ENCODE results near the gene ETV3. TPM values are rescaled to one million over a fixed set of nuclear protein-coding genes. Genes with fewer than 3 reads are reported as not detected.

ETV3 gene
- total and polyA plus RNA-seq, 5 donors from 2014 or later = 6.2 to 89.5 (median 9.0) TPM

- H3K4me1 Mint-ChIP-seq = no peaks in the 10 kb centered on the region
- Histone ChIP-seq H3K4me1 (ENCODE audit: control insufficient read depth, insufficient read depth, low read length, poor library complexity, severe bottlenecking) (no peaks in the 10 kb centered on the region), H3K4me3 (ENCODE audit: low read depth, low read length) (no peak overlapping the region), H3K27ac (ENCODE audit: insufficient read depth, low read length, poor library complexity, severe bottlenecking) (no peak overlapping the region), H3K36me3 (ENCODE audit: control insufficient read depth, insufficient read depth, low read length) (no peaks in the 10 kb centered on the region), H3K27me3 (ENCODE audit: control insufficient read depth, insufficient read depth, low read length) (peaks cover 2% of the 10 kb centered on the region), H3K9me3 (ENCODE audit: control insufficient read depth in 2 of 2, low read length in 2 of 2) (no peaks in the 10 kb centered on the region)
- H3K27ac Mint-ChIP-seq = no peak overlapping the region
- no peak overlapping the region for H3K4me3 Mint-ChIP-seq
- H3K9me3 Mint-ChIP-seq = no peaks in the 10 kb centered on the region
- ATAC-seq (ENCODE audit: low read depth in 2 of 2) (no peak), DNase-seq (peak in 1 of 3 donors; percentile 36)
- no peaks in the 10 kb centered on the region for H3K36me3 Mint-ChIP-seq
- H3K27me3 Mint-ChIP-seq = peaks cover 38% of the 10 kb centered on the region
Observed at GRCh38 chr1:157170677-157171515, 32.7 kb upstream of the ETV3 start.

GRCh38 chr1:157168015-157168414 lies 29.8 kb upstream of the ETV3 start:
- H3K9me3 Mint-ChIP-seq = no peaks in the 10 kb centered on the region
- Histone ChIP-seq H3K27me3 (ENCODE audit: control insufficient read depth, insufficient read depth, low read length) (peaks cover 2% of the 10 kb centered on the region), H3K27ac (ENCODE audit: insufficient read depth, low read length, poor library complexity, severe bottlenecking) (no peak overlapping the region), H3K4me1 (ENCODE audit: control insufficient read depth, insufficient read depth, low read length, poor library complexity, severe bottlenecking) (no peaks in the 10 kb centered on the region), H3K9me3 (ENCODE audit: control insufficient read depth in 2 of 2, low read length in 2 of 2) (no peaks in the 10 kb centered on the region), H3K4me3 (ENCODE audit: low read depth, low read length) (no peak overlapping the region), H3K36me3 (ENCODE audit: control insufficient read depth, insufficient read depth, low read length) (no peaks in the 10 kb centered on the region)
- ATAC-seq (ENCODE audit: low read depth in 2 of 2) = no peak
- H3K4me3 Mint-ChIP-seq = no peak overlapping the region
- DNase-seq = no peak
- H3K4me1 Mint-ChIP-seq = peaks cover 0 to 6% (median 5%) of the 10 kb centered on the region in 4 donors
- no peaks in the 10 kb centered on the region for H3K36me3 Mint-ChIP-seq
- H3K27me3 Mint-ChIP-seq = peaks cover 26% of the 10 kb centered on the region
- H3K27ac Mint-ChIP-seq = no peak overlapping the region

GRCh38 chr1:157167437-157167836 lies 29.2 kb upstream of the ETV3 start:
- no peaks in the 10 kb centered on the region for H3K36me3 ChIP-seq (ENCODE audit: control insufficient read depth, insufficient read depth, low read length)
- H3K4me1 Mint-ChIP-seq = peaks cover 0 to 6% (median 5%) of the 10 kb centered on the region in 4 donors
- H3K27me3 Mint-ChIP-seq = peaks cover 26% of the 10 kb centered on the region
- no peaks in the 10 kb centered on the region for H3K9me3 ChIP-seq (ENCODE audit: control insufficient read depth in 2 of 2, low read length in 2 of 2)
- H3K9me3 Mint-ChIP-seq = no peaks in the 10 kb centered on the region
- no peak overlapping the region for H3K27ac Mint-ChIP-seq
- ATAC-seq (ENCODE audit: low read depth in 2 of 2) (no peak), DNase-seq (no peak)
- no peaks in the 10 kb centered on the region for H3K36me3 Mint-ChIP-seq
- H3K4me1 ChIP-seq (ENCODE audit: control insufficient read depth, insufficient read depth, low read length, poor library complexity, severe bottlenecking) = no peaks in the 10 kb centered on the region
- H3K4me3 ChIP-seq (ENCODE audit: low read depth, low read length) = no peak overlapping the region
- H3K27ac ChIP-seq (ENCODE audit: insufficient read depth, low read length, poor library complexity, severe bottlenecking) = no peak overlapping the region
- peaks cover 2% of the 10 kb centered on the region for H3K27me3 ChIP-seq (ENCODE audit: control insufficient read depth, insufficient read depth, low read length)
- H3K4me3 Mint-ChIP-seq = no peak overlapping the region

GRCh38 chr1:157166590-157166989 lies 28.4 kb upstream of the ETV3 start:
- H3K27me3 ChIP-seq (ENCODE audit: control insufficient read depth, insufficient read depth, low read length) = peaks cover 2% of the 10 kb centered on the region
- ATAC-seq (ENCODE audit: low read depth in 2 of 2) (no peak), DNase-seq (no peak)
- Mint-ChIP-seq H3K4me3 (no peak overlapping the region), H3K4me1 (peaks cover 0 to 6% (median 5%) of the 10 kb centered on the region in 4 donors), H3K9me3 (no peaks in the 10 kb centered on the region), H3K27me3 (peaks cover 24% of the 10 kb centered on the region), H3K36me3 (no peaks in the 10 kb centered on the region), H3K27ac (peak overlapping the region in 1 of 3 donors; percentile 20)
- no peaks in the 10 kb centered on the region for H3K4me1 ChIP-seq (ENCODE audit: control insufficient read depth, insufficient read depth, low read length, poor library complexity, severe bottlenecking)
- no peaks in the 10 kb centered on the region for H3K36me3 ChIP-seq (ENCODE audit: control insufficient read depth, insufficient read depth, low read length)
- no peak overlapping the region for H3K4me3 ChIP-seq (ENCODE audit: low read depth, low read length)
- no peak overlapping the region for H3K27ac ChIP-seq (ENCODE audit: insufficient read depth, low read length, poor library complexity, severe bottlenecking)
- H3K9me3 ChIP-seq (ENCODE audit: control insufficient read depth in 2 of 2, low read length in 2 of 2) = no peaks in the 10 kb centered on the region

- H3K36me3 Mint-ChIP-seq = no peaks in the 10 kb centered on the region
- H3K27ac Mint-ChIP-seq = peak overlapping the region in 1 of 3 donors; percentile 2
- no peaks in the 10 kb centered on the region for H3K9me3 Mint-ChIP-seq
- H3K9me3 ChIP-seq (ENCODE audit: control insufficient read depth in 2 of 2, low read length in 2 of 2) = no peaks in the 10 kb centered on the region
- H3K27me3 ChIP-seq (ENCODE audit: control insufficient read depth, insufficient read depth, low read length) = no peaks in the 10 kb centered on the region
- H3K27me3 Mint-ChIP-seq = peaks cover 14% of the 10 kb centered on the region
- H3K4me3 ChIP-seq (ENCODE audit: low read depth, low read length) = no peak overlapping the region
- ATAC-seq (ENCODE audit: low read depth in 2 of 2) (no peak), DNase-seq (peak; percentile 41 to 59 (median 53))
- no peaks in the 10 kb centered on the region for H3K36me3 ChIP-seq (ENCODE audit: control insufficient read depth, insufficient read depth, low read length)
- H3K4me3 Mint-ChIP-seq = no peak overlapping the region
- no peak overlapping the region for H3K27ac ChIP-seq (ENCODE audit: insufficient read depth, low read length, poor library complexity, severe bottlenecking)
- H3K4me1 Mint-ChIP-seq = peaks cover 0 to 6% (median 5%) of the 10 kb centered on the region in 4 donors
- no peaks in the 10 kb centered on the region for H3K4me1 ChIP-seq (ENCODE audit: control insufficient read depth, insufficient read depth, low read length, poor library complexity, severe bottlenecking)
Observed at GRCh38 chr1:157163273-157164127, 25.3 kb upstream of the ETV3 start.

- Histone ChIP-seq H3K4me1 (ENCODE audit: control insufficient read depth, insufficient read depth, low read length, poor library complexity, severe bottlenecking) (no peaks in the 10 kb centered on the region), H3K4me3 (ENCODE audit: low read depth, low read length) (no peak overlapping the region), H3K9me3 (ENCODE audit: control insufficient read depth in 2 of 2, low read length in 2 of 2) (no peaks in the 10 kb centered on the region), H3K36me3 (ENCODE audit: control insufficient read depth, insufficient read depth, low read length) (no peaks in the 10 kb centered on the region), H3K27ac (ENCODE audit: insufficient read depth, low read length, poor library complexity, severe bottlenecking) (no peak overlapping the region), H3K27me3 (ENCODE audit: control insufficient read depth, insufficient read depth, low read length) (no peaks in the 10 kb centered on the region)
- Mint-ChIP-seq H3K36me3 (no peaks in the 10 kb centered on the region), H3K9me3 (no peaks in the 10 kb centered on the region), H3K4me1 (peaks cover 0 to 6% (median 5%) of the 10 kb centered on the region in 4 donors), H3K27me3 (peaks cover 22% of the 10 kb centered on the region), H3K27ac (no peak overlapping the region), H3K4me3 (no peak overlapping the region)
- ATAC-seq (ENCODE audit: low read depth in 2 of 2) (no peak), DNase-seq (no peak)
Observed at GRCh38 chr1:157162345-157162744, 24.1 kb upstream of the ETV3 start.

GRCh38 chr1:157161901-157162300 lies 23.7 kb upstream of the ETV3 start:
- peaks cover 0 to 6% (median 5%) of the 10 kb centered on the region in 4 donors for H3K4me1 Mint-ChIP-seq
- H3K27ac Mint-ChIP-seq = no peak overlapping the region

More at GRCh38 chr1:157161901-157162300, 23.7 kb upstream of the ETV3 start:
- DNase-seq (no peak), ATAC-seq (ENCODE audit: low read depth in 2 of 2) (no peak)
- Histone ChIP-seq H3K27me3 (ENCODE audit: control insufficient read depth, insufficient read depth, low read length) (peaks cover 4% of the 10 kb centered on the region), H3K9me3 (ENCODE audit: control insufficient read depth in 2 of 2, low read length in 2 of 2) (no peaks in the 10 kb centered on the region), H3K4me3 (ENCODE audit: low read depth, low read length) (no peak overlapping the region), H3K36me3 (ENCODE audit: control insufficient read depth, insufficient read depth, low read length) (no peaks in the 10 kb centered on the region), H3K27ac (ENCODE audit: insufficient read depth, low read length, poor library complexity, severe bottlenecking) (no peak overlapping the region), H3K4me1 (ENCODE audit: control insufficient read depth, insufficient read depth, low read length, poor library complexity, severe bottlenecking) (no peaks in the 10 kb centered on the region)
- H3K9me3 Mint-ChIP-seq = no peaks in the 10 kb centered on the region
- H3K4me3 Mint-ChIP-seq = no peak overlapping the region
- peaks cover 23% of the 10 kb centered on the region for H3K27me3 Mint-ChIP-seq
- H3K36me3 Mint-ChIP-seq = no peaks in the 10 kb centered on the region
